ENCODE measurements around the gene TMEM203. TPM values are rescaled to one million over a fixed set of nuclear protein-coding genes. Genes with fewer than 3 reads are reported as not detected.
"Not testable (repeated sequence)": the region's sequence is repeated elsewhere in the genome, so short reads cannot be mapped to it uniquely, and the experiment has no call there.

TMEM203 gene
- total RNA-seq, 2 donors from 2014 or later: 32.9 to 34.5 TPM

GRCh38 chr9:137243266-137243625, 37.8 kb upstream of the TMEM203 start:
- intact Hi-C loops (cut with DNase I): not testable (repeated sequence)

DNA sequence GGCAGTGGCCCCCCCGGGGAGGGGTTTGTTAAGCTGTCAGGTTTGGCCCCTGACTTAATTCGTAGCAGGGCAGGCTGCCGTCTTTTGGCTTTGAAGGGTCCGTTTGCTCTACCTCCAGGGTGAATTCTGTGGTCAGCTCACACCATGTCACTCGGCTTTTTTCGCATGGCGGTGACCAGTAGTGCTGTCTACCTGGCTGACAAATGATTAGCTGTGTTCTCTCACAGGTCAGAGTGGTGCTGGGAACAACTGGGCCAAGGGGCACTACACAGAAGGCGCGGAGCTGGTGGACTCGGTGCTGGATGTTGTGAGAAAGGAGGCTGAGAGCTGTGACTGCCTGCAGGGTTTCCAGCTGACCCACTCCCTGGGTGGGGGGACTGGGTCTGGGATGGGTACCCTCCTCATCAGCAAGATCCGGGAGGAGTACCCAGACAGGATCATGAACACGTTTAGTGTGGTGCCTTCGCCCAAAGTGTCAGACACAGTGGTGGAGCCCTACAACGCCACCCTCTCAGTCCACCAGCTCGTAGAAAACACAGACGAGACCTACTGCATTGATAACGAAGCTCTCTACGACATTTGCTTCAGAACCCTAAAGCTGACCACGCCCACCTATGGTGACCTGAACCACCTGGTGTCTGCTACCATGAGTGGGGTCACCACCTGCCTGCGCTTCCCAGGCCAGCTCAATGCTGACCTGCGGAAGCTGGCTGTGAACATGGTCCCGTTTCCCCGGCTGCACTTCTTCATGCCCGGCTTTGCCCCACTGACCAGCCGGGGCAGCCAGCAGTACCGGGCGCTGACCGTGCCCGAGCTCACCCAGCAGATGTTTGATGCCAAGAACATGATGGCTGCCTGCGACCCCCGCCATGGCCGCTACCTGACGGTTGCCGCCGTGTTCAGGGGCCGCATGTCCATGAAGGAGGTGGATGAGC, 37.1 kb upstream of the TMEM203 start:
- DNase-seq: no peak
- no peak for ATAC-seq
- intact Hi-C loops (cut with DNase I): no loop called here

More at GRCh38 chr9:137243266-137243625, 37.8 kb upstream of the TMEM203 start:
- ATAC-seq, DNase-seq: not testable (repeated sequence)

DNA sequence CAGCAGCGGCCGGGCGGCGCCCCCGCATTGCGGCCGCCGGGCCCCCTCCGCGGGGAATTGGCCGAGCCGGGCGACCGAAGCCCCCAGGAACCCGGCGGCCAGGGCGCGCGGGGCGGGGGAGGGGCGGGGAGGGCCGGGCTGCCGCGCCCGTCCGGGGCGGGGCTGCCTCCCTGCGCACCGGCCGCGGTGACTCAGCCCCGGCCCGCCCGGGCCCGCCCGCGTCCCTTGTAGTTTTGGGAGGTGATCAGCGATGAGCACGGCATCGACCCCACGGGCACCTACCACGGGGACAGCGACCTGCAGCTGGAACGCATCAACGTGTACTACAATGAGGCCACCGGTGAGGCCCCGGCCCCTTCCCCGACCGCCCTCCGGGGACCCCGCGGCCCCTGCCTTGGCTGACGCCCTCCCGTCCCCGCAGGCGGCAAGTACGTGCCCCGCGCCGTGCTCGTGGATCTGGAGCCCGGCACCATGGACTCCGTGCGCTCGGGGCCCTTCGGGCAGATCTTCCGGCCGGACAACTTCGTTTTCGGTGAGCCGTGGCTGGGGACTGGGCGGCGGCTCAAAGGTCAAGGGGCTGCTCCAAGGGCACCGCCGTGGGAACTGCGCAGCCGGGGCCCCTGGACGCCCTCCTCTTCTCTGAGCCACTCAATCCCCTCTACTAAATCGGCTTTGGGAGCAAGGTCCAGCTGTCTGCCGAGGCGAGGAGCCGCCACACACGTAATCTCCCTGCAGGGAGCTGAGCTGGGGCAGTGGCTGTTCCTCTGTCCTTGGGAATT, 36.2 kb upstream of the TMEM203 start:
- intact Hi-C loops (cut with DNase I): no loop called here
- peak; percentile 9 to 25 for ATAC-seq
- peak; percentile 80 for DNase-seq

GRCh38 chr9:137240841-137241489, 35.5 kb upstream of the TMEM203 start, which contains the start of gene TUBB4B:
Gene TUBB4B (plus strand): TSS chr9:137241287. CDS start chr9:137241361, 74 bp downstream.
- ATAC-seq: peak; percentile 88 to 89
- intact Hi-C loops (cut with DNase I): no loop called here
- peak; percentile 99 for DNase-seq

GRCh38 chr9:137240318-137240840, 34.9 kb upstream of the TMEM203 start:
- intact Hi-C loops (cut with DNase I): no loop called here
- DNase-seq (peak; percentile 85), ATAC-seq (peak; percentile 55 to 59)

- intact Hi-C loops (cut with DNase I); DNase-seq; ATAC-seq: not testable (repeated sequence)
Observed at GRCh38 chr9:137239541-137240200, 34.2 kb upstream of the TMEM203 start.

DNA sequence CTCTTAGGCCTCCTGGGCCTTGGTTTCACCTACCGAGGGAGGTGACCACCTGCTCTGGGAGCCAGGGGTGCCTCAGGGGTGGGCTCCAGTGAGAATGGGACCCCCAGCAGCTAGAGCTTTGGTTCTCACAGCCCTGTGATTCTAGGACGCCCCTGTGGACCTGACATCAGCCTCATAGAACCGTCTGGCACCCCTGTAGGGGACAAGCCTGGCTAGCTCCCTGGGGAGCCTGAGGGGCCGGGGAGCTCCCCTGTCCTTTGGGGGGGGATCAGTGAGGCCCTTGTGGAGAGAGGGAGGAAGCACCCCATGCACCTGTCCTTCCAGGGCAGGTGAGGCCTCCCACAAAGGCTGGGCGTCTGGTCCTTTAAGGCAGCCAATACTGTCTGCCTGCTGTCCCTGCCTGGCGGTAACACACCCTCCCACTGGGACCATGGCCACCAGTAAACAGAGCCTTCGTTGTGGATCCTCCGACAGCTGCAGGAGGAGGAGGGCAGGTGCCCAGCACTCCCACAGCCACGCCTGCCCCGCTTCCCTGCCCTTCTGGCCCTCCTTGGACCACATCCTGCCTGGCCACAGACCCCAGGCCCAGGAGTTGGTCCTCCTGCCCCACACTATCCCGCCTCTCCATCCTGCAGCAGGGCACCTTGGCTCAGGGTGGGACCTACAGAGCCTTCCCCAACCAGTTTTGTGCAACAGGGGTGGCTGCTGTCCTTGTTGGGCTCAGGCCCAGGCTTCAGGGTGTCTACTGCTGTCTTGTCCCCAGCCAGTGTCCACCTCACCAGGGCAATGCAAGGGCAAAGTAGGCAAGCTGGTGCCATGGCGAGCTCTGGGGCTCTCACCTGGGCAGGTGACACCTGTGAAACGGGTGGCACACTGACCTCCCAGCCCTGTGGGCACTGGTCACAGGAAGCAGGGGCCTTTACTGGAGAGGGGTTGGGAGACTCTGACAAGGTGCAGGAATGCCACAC, 32.6 kb upstream of the TMEM203 start:
- ATAC-seq (no peak), DNase-seq (no peak)
- intact Hi-C loops (cut with DNase I): no loop called here

GRCh38 chr9:137236936-137237421, 31.5 kb upstream of the TMEM203 start:
- ATAC-seq (no peak), DNase-seq (no peak)
- intact Hi-C loops (cut with DNase I): no loop called here

DNA sequence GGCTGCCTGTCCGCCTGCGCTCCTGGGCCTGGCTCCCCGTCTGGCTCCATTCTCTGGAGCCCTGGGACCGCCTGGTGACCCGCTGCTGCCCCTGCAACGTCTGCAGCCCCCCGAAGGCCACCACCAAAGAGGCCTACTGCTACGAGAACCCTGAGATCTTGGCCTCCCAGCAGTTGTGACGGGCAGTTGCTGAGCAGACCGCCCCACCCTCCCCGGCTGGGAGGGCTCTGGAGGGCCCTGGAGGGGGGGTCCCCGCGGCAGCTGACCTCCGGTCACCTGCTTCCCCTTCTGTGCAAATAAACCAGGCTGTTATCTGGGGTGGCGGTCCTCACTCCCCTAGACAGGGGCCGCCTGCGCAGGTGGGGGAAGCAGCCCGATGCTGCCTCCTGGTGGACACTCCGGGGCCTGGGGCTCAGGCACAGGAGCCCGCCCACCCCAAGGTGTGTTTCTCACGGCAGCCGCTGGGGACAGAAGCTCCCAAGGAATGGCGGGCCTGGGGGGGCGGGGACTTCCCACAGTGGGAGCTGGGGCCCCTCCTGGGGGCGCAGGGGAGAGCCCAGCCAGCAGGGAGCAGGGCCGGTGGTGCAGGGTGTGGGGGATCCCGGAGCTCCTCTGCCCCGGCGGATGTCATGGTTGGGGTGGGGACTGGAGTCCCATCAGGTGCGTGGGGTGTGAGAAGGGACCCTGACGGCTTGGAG, 30.9 kb upstream of the TMEM203 start:
- ATAC-seq (peak; percentile 28 to 36), DNase-seq (peak; percentile 91)
- intact Hi-C loops (cut with DNase I): no loop called here

DNA sequence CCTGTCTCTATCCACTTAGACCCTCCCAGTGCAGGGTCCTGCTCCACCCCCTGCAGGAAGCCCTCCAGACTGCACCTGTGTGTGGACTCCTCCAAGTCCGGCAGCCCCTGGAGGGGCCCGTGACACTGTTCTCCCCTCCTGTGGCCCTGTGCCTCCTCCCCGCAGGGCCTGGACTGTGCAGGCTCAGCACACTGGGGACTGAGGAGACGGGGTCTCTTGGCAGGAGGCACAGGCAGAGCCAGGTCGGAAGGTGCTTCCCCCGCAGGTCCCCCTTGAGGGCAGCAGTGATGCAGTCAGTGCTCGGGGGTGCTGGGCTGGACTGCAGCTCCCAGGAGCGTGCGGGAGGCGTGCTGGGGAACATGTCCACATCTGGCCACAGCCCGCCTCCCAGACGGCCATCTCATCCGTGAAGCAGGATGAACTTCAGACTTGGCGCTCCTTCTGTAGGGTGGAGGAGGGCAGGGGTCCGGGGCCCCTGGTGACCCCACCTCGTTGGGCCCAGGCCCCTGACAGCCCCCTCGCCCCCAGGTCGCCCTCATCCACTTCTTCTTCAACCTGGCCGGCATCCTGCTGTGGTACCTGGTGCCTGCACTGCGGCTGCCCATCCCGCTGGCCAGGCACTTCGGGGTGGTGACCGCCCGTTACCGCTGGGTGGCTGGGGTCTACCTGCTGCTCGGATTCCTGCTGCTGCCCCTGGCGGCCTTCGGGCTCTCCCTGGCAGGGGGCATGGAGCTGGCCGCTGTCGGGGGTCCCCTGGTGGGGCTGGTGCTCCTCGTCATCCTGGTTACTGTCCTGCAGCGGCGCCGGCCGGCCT, 30.2 kb upstream of the TMEM203 start:
- intact Hi-C loops (cut with DNase I): no loop called here
- no peak for DNase-seq
- no peak for ATAC-seq

- DNase-seq: no peak
- ATAC-seq: no peak
- intact Hi-C loops (cut with DNase I): loop anchor here in 1 of 2 donors (5.0 kb wide), 1 partner anchor 113 kb away; no protein-coding TSS in a partner anchor
Observed at GRCh38 chr9:137234758-137235423, 29.4 kb upstream of the TMEM203 start.

DNA sequence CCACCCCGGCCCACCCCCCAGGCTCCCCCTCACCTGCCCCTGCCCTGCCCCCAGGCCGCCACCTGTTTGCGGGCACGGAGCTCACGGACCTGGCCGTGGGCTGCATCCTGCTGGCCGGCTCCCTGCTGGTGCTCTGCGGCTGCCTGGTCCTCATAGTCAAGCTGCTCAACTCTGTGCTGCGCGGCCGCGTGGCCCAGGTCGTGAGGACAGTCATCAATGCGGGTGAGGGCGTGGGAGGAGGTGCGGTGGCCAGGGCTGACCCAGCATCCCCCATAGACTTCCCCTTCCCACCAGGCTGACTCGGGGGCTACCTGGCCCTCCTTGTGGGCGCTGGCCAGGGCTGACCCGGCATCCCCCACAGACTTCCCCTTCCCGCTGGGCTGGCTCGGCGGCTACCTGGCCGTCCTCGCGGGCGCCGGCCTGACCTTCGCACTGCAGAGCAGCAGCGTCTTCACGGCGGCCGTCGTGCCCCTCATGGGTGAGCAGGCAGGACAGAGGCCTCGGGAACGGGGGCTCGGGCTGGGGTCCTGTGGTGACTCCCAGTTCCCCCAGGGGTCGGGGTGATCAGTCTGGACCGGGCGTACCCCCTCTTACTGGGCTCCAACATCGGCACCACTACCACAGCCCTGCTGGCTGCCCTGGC, 28.7 kb upstream of the TMEM203 start:
- DNase-seq: no peak
- intact Hi-C loops (cut with DNase I): loop anchor here in 1 of 2 donors (5.0 kb wide), 1 partner anchor 112 kb away; no protein-coding TSS in a partner anchor

GRCh38 chr9:137233143-137233980, 27.9 kb upstream of the TMEM203 start:
- no peak for ATAC-seq
- no peak for DNase-seq
- intact Hi-C loops (cut with DNase I): loop anchor here in 1 of 2 donors (5.0 kb wide), 1 partner anchor 111 kb away; no protein-coding TSS in a partner anchor

More for the DNA sequence above, 28.7 kb upstream of the TMEM203 start:
- ATAC-seq: no peak

- intact Hi-C loops (cut with DNase I): loop anchor here in 1 of 2 donors (5.0 kb wide), 1 partner anchor 110 kb away; no protein-coding TSS in a partner anchor
- no peak for ATAC-seq
Observed at GRCh38 chr9:137232510-137232909, 27.1 kb upstream of the TMEM203 start.

More at GRCh38 chr9:137232510-137232909, 27.1 kb upstream of the TMEM203 start:
- no peak for DNase-seq

Measured in left cardiac atrium (tissue), 4 donors.